HepG2 (cell line): ENCODE data around the gene WNT3A. TPM values are rescaled to one million over a fixed set of nuclear protein-coding genes. Genes with fewer than 3 reads are reported as not detected.

Experiments used
- ATAC-seq: fragments of 200-7000 bp; cut with Tn5 transposase; 3 replicates; pipeline ENCODE4 v1.9.1; 2020; ENCODE audit warnings: mild to moderate bottlenecking, moderate library complexity
- BruUV-seq: library from RNA; stranded (reverse); fragments of 400-500 nt; replicated peaks from 2 replicates; lab custom pipeline; 2021; lab: Mats Ljungman, UMichigan
- CTCF ChIA-PET: fragments of 300-600 bp; formaldehyde crosslinking; extraction: SDS; loops from one replicate; lab custom pipeline; 2021; ENCODE audit warnings: low total read pairs, inconsistent platforms, low intra/inter-chr PET ratio; lab: Yijun Ruan, JAX
- POLR2A ChIA-PET: fragments of 350-600 bp; sonication (Branson Sonifier 250); formaldehyde crosslinking; loops from one replicate; lab custom pipeline; 2020; ENCODE audit warnings: antibody characterized with exemption, inconsistent platforms; lab: Yijun Ruan, JAX
- DNase-seq: peaks from one replicate; pipeline ENCODE4 v3.0.0-alpha.2; 2015; ENCODE audit warnings: low spot score
- FAIRE-seq: peaks from 3 replicates; lab custom pipeline; 2011; peaks lifted over from hg19 to GRCh38; lab: Jason Lieb, UNC
- H2AFZ ChIP-seq: one replicate; pipeline ENCODE4 v1.6.1; 2011; ENCODE audit warnings: low read length, inconsistent platforms
- H3K27ac ChIP-seq: fragments of 300-600 bp; 3 replicates; pipeline ENCODE4 v1.8.0; 2011; ENCODE audit warnings: mixed run types, mild to moderate bottlenecking, mixed read lengths, low read length, inconsistent platforms; ENCODE audit not compliant: insufficient read depth; ENCODE audit errors: extremely low read length
- H3K27me3 ChIP-seq, 2 experiments: fragments of 200-600 bp in 1 of 2; 2 replicates in 1 of 2; 3 replicates in 1 of 2; pipeline versions ENCODE4 v1.6.0 to v1.8.0; 2011; ENCODE audit warnings: low read length in 2 of 2, mild to moderate bottlenecking in 2 of 2, moderate library complexity in 2 of 2, inconsistent platforms in 1 of 2; ENCODE audit not compliant: insufficient read depth in 2 of 2, control insufficient read depth in 1 of 2
- H3K36me3 ChIP-seq, 2 experiments: fragments of 200-600 bp in 1 of 2; replicated peaks in 1 of 2; 2 replicates in 1 of 2; 3 replicates in 1 of 2; pipeline versions ENCODE4 v1.5.1 to v1.8.0; 2011; ENCODE audit warnings: low read length in 2 of 2, inconsistent platforms in 1 of 2; ENCODE audit not compliant: insufficient read depth in 2 of 2, control insufficient read depth in 1 of 2
- H3K4me1 ChIP-seq: 2 replicates; pipeline ENCODE4 v1.5.1; 2012; ENCODE audit warnings: low read length, inconsistent platforms; ENCODE audit not compliant: insufficient read depth
- H3K4me2 ChIP-seq: 2 replicates; pipeline ENCODE4 v1.6.0; 2011; ENCODE audit warnings: low read depth, low read length, inconsistent platforms
- H3K4me3 ChIP-seq, 3 experiments: fragments of 200-600 bp in 1 of 3; sonication (generic), shearing (Covaris generic) in 1 of 3; replicated peaks in 1 of 3; 2 replicates each; pipeline ENCODE4 v1.5.1; 2011 to 2016; ENCODE audit warnings: low read length in 3 of 3, inconsistent platforms in 2 of 3, low read depth in 2 of 3, mild to moderate bottlenecking in 2 of 3, control low read depth in 1 of 3, mixed read lengths in 1 of 3; ENCODE audit not compliant: insufficient read depth in 1 of 3
- H3K79me2 ChIP-seq: one replicate; pipeline ENCODE4 v1.6.1; 2011; ENCODE audit warnings: low read length, inconsistent platforms; ENCODE audit not compliant: insufficient read depth
- H3K9ac ChIP-seq: 2 replicates; pipeline ENCODE4 v1.6.0; 2011; ENCODE audit warnings: mild to moderate bottlenecking, low read depth, low read length, inconsistent platforms; ENCODE audit not compliant: insufficient read depth
- H3K9me3 ChIP-seq: 2 replicates; pipeline ENCODE4 v1.5.1; 2012; ENCODE audit warnings: mild to moderate bottlenecking, low read length
- H4K20me1 ChIP-seq: 2 replicates; pipeline ENCODE4 v1.6.0; 2011; ENCODE audit warnings: inconsistent platforms, mild to moderate bottlenecking, low read length, moderate library complexity; ENCODE audit not compliant: insufficient read depth
- CSRNP1 ChIP-seq: sonication (generic); formaldehyde crosslinking; IDR thresholded peaks from 2 replicates; pipeline ENCODE4 v1.8.1; 2023; ENCODE audit warnings: mild to moderate bottlenecking, missing genetic modification reagents
- GATAD1 ChIP-seq: IDR thresholded peaks from 2 replicates; pipeline ENCODE4 v1.6.1; 2016; ENCODE audit warnings: missing genetic modification reagents, missing compliant biosample characterization
- GTF2F1 ChIP-seq: fragments of 150-350 bp; IDR thresholded peaks from 2 replicates; pipeline ENCODE4 v1.6.1; 2014; ENCODE audit warnings: low read length
- JDP2 ChIP-seq: sonication (generic); formaldehyde crosslinking; IDR thresholded peaks from 2 replicates; pipeline ENCODE4 v1.8.1; 2022; ENCODE audit warnings: missing genetic modification reagents, borderline replicate concordance
- KAT7 ChIP-seq: IDR thresholded peaks from 2 replicates; pipeline ENCODE4 v1.6.1; 2018; ENCODE audit warnings: borderline replicate concordance, missing compliant biosample characterization
- NCOA5 ChIP-seq: sonication (generic); formaldehyde crosslinking; IDR thresholded peaks from 2 replicates; pipeline ENCODE4 v1.4.0; 2020; ENCODE audit warnings: missing genetic modification reagents
- PHF21A ChIP-seq: sonication (generic); formaldehyde crosslinking; IDR thresholded peaks from 2 replicates; pipeline ENCODE4 v1.5.0; 2020; ENCODE audit warnings: mild to moderate bottlenecking, missing genetic modification reagents
- SRSF4 ChIP-seq: fragments of 200-400 bp; formaldehyde crosslinking; IDR thresholded peaks from one replicate; pipeline ENCODE4 v1.6.1; 2018; ENCODE audit warnings: mild to moderate bottlenecking, low read depth, low read length, moderate library complexity; ENCODE audit not compliant: poor library complexity, severe bottlenecking
- THYN1 ChIP-seq: sonication (generic); formaldehyde crosslinking; IDR thresholded peaks from 2 replicates; pipeline ENCODE4 v1.8.1; 2023; ENCODE audit warnings: low read depth, mild to moderate bottlenecking, moderate library complexity, missing genetic modification reagents, borderline replicate concordance
- ZBTB7A ChIP-seq: sonication (generic); formaldehyde crosslinking; IDR thresholded peaks from 2 replicates; pipeline ENCODE4 v1.8.0; 2022; ENCODE audit warnings: mild to moderate bottlenecking, missing genetic modification reagents
- ZNF180 ChIP-seq: sonication (generic); formaldehyde crosslinking; IDR thresholded peaks from 2 replicates; pipeline ENCODE4 v1.4.0; 2020; ENCODE audit warnings: low read depth, missing genetic modification reagents, borderline replicate concordance
- ZNF232 ChIP-seq: sonication (generic); formaldehyde crosslinking; IDR thresholded peaks from 2 replicates; pipeline ENCODE4 v1.4.0; 2020; ENCODE audit warnings: missing genetic modification reagents, borderline replicate concordance
- ZNF264 ChIP-seq: sonication (generic); formaldehyde crosslinking; IDR thresholded peaks from 2 replicates; pipeline ENCODE4 v1.4.0; 2020; ENCODE audit warnings: missing genetic modification reagents
- ZNF383 ChIP-seq: sonication (generic); formaldehyde crosslinking; IDR thresholded peaks from 2 replicates; pipeline ENCODE4 v1.4.0; 2020; ENCODE audit warnings: missing genetic modification reagents, mild to moderate bottlenecking, borderline replicate concordance
- ZNF501 ChIP-seq: sonication (generic); formaldehyde crosslinking; IDR thresholded peaks from 2 replicates; pipeline ENCODE4 v1.5.1; 2020; ENCODE audit warnings: mild to moderate bottlenecking, moderate library complexity, missing genetic modification reagents
- ZNF598 ChIP-seq: sonication (generic); formaldehyde crosslinking; IDR thresholded peaks from 2 replicates; pipeline ENCODE4 v1.5.1; 2020; ENCODE audit warnings: mild to moderate bottlenecking, missing genetic modification reagents, borderline replicate concordance
- ZNF678 ChIP-seq: sonication (generic); formaldehyde crosslinking; IDR thresholded peaks from 2 replicates; pipeline ENCODE4 v1.4.0; 2020; ENCODE audit warnings: mild to moderate bottlenecking, missing genetic modification reagents
- ZNF704 ChIP-seq: sonication (generic); formaldehyde crosslinking; IDR thresholded peaks from 2 replicates; pipeline ENCODE4 v1.8.1; 2023; ENCODE audit warnings: mild to moderate bottlenecking, inconsistent platforms, moderate library complexity, missing genetic modification reagents, borderline replicate concordance
- ZNF891 ChIP-seq: sonication (generic); formaldehyde crosslinking; IDR thresholded peaks from 2 replicates; pipeline ENCODE4 v1.5.0; 2020; ENCODE audit warnings: mild to moderate bottlenecking, missing genetic modification reagents
- ZSCAN12 ChIP-seq: sonication (generic); formaldehyde crosslinking; IDR thresholded peaks from 2 replicates; pipeline ENCODE4 v1.9.0; 2021; ENCODE audit warnings: mild to moderate bottlenecking, missing genetic modification reagents
- WGBS: methylation state at CpG from one replicate; pipeline ENCODE4 v1.1.6; 2017; ENCODE audit warnings: low lambda C conversion rate; 5-methylcytosine and 5-hydroxymethylcytosine counted together
- in situ Hi-C: cut with HindIII; loops from 2 replicates; pipeline ENCODE4 v1.10.0; 2017; ENCODE audit warnings: low pct_unique_long_range_greater_than_20kb; ENCODE audit not compliant: extremely low pct_ligation_motif_present
- intact Hi-C: fragments of 100-400 bp; cut with micrococcal nuclease; formaldehyde crosslinking; loops from one replicate; pipeline ENCODE4 v1.10.0; 2022; ENCODE audit not compliant: unreplicated experiment
- polyA plus RNA-seq, 8 experiments: library from polyadenylated mRNA; depleted of rRNA in 3 of 8; stranded (reverse) in 7 of 8; unstranded in 1 of 8; fragments of >200 nt; fragmentation: Illumina TruSeq in 4 of 8; extraction: Trizol in 4 of 8; gene quantifications; 2 replicates each; pipeline versions ENCODE4 v1.2.1 to v1.2.3, GENCODE V29; 2011 to 2016; ENCODE audit warnings: low read depth in 4 of 8, missing spikeins in 1 of 8, mixed read lengths in 1 of 8; ENCODE audit not compliant: insufficient read depth in 1 of 8
- total RNA-seq, 5 experiments: library from RNA; depleted of rRNA; stranded (reverse); fragments of >200 nt; fragmentation: Illumina TruSeq; extraction: Trizol; gene quantifications; 2 replicates each; pipeline ENCODE4 v1.2.3, GENCODE V29; 2016; ENCODE audit warnings: low read depth in 1 of 5

The WNT3A gene
- total and polyA plus RNA-seq, 2 of the 13 experiments (the other 11 are each of a cell fraction or from before 2014, with no cell fraction given), result not detected

GRCh38 chr1:228108742-228109072 is 101.9 kb downstream of the WNT3A start:
- Histone ChIP-seq H3K4me2 (peak overlapping the region; percentile 93), H2AFZ (no peak overlapping the region), H3K27ac (peak overlapping the region; percentile 79), H3K36me3 (peaks cover 2 to 7% of the 10 kb centered on the region in 2 experiments; a peak in 2 of 5 replicates), H3K27me3 (no peaks in the 10 kb centered on the region; a peak in 1 of 5 replicates), H3K9me3 (no peaks in the 10 kb centered on the region), H4K20me1 (no peaks in the 10 kb centered on the region), H3K4me3 (peak overlapping the region; percentile 90 to 99 (median 97)), H3K79me2 (peaks cover 18% of the 10 kb centered on the region), H3K9ac (peak overlapping the region; percentile 97), H3K4me1 (peaks cover 34% of the 10 kb centered on the region)
- FAIRE-seq (no peak), DNase-seq (no peak), ATAC-seq (no peak)
- in situ Hi-C loops (no loop called here), intact Hi-C loops (no loop called here)
- ChIA-PET CTCF (no interaction called here), POLR2A (interaction anchor here (0.8 to 1.3 kb wide), 2 partner anchors 9 to 25 kb away, joined by 3 read pairs; no protein-coding TSS in a partner anchor)
- 0% methylated on average over 5 of the region's 8 CpGs for WGBS
- BruUV-seq, result TSS peak; percentile 82
- TF ChIP-seq ZNF704 (CRISPR knock-in tag) (peak; percentile 58; the same call in 1 of the 2 replicates), CSRNP1 (CRISPR knock-in tag) (no peak), PHF21A (CRISPR knock-in tag) (0 out of 2 replicates have a peak, but pooled peaks have one; percentile 3), ZNF598 (CRISPR knock-in tag) (0 out of 2 replicates have a peak, but pooled peaks have one; percentile 66), ZNF678 (CRISPR knock-in tag) (no peak), NCOA5 (0 out of 2 replicates have a peak, but pooled peaks have one; percentile 53), ZSCAN12 (CRISPR knock-in tag) (0 out of 2 replicates have a peak, but pooled peaks have one; percentile 17), ZNF383 (CRISPR knock-in tag) (no peak), ZNF264 (CRISPR knock-in tag) (no peak), SRSF4 (no peak), ZBTB7A (CRISPR knock-in tag) (0 out of 2 replicates have a peak, but pooled peaks have one; percentile 12), ZNF180 (CRISPR knock-in tag) (no peak), ZNF891 (CRISPR knock-in tag) (peak; percentile 26; the same call in 1 of the 2 replicates), GTF2F1 (no peak), JDP2 (no peak), THYN1 (no peak), ZNF232 (CRISPR knock-in tag) (peak; percentile 34; the same call in 1 of the 2 replicates), ZNF501 (CRISPR knock-in tag) (no peak), GATAD1 (CRISPR knock-in tag) (no peak), KAT7 (CRISPR knock-in tag) (no peak)
